HG02588 (cell line): Measurements from ENCODE around the gene HOXD10.

Experiments used
- ATAC-seq: cut with Tn5 transposase; IDR thresholded peaks from one replicate; pipeline ENCODE4 v1.9.1; 2021; ENCODE audit warnings: mild to moderate bottlenecking, moderate library complexity; ENCODE audit not compliant: unreplicated experiment

The HOXD10 gene

DNA sequence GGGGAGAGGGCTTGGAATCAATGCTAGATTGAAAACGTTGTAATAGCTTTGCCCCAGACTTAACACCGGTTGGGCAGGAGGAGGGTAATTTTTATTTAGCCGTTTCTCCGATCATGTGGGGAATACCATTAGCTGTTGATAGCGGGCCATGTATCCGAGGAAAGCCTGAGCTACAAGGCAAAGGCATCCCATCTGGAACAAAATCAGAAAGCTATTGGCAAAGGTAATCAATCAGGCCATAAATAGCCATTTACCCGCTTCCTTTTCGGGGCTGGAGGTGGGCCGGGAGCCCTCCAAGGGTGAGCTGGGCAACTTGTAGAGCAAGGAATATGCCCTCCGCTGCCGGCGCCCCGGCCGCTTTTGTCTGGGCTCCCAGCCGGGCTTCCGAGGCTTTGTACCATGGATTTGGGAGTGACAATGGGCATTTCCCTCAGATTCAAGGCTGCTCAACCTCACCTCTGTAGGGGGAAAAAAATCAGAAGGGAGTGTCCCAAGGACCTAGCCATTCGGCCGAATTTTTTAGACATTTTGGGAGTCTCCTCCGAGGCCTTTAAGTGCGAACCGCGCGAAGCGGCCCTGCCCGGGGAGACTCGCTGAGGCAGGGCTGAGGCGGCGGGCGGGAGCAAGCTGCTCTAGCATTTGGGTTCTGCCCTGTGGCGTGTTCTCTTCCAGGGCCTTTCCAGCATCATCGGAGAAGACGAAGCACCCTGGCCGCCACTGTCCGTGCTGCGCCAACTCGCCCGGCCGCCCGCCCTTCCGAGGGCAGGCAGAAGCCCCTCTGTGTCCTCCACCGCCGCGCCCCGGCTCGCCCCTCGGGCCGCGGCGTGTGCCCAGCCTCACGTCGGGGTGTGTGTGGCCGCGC is 4.8 kb downstream of the HOXD10 start:
- no peak for ATAC-seq

DNA sequence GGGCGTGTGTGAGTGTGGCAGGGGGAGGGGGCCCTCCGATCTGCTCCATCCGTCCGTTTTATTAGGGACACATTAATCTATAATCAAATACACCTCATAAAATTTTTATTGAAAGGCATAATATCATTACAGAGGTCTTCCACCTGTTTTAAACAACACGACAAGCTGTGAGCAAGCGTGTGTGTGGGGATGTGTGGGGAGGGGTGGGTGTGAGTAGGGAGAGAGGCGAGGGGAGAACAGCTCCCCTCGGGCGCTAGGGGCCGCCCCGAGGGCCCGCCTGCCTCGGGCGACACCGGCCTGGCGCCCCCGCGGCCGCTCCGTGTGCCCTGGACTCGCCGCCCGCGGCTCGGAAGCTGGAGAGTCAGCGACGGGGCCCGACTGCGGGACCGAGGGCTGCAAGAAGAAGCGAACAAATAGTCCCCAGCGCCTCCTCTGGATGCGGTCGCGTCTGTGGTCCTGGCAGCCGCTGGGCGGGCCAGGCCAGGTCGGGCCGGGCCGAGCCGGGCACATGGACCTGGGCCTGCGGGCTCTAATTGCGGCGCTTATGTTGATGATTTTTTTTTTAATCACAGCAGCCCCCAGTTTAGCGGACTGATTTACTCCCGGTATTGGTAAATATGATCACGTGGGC is 5.6 kb downstream of the HOXD10 start:
- no peak for ATAC-seq

DNA sequence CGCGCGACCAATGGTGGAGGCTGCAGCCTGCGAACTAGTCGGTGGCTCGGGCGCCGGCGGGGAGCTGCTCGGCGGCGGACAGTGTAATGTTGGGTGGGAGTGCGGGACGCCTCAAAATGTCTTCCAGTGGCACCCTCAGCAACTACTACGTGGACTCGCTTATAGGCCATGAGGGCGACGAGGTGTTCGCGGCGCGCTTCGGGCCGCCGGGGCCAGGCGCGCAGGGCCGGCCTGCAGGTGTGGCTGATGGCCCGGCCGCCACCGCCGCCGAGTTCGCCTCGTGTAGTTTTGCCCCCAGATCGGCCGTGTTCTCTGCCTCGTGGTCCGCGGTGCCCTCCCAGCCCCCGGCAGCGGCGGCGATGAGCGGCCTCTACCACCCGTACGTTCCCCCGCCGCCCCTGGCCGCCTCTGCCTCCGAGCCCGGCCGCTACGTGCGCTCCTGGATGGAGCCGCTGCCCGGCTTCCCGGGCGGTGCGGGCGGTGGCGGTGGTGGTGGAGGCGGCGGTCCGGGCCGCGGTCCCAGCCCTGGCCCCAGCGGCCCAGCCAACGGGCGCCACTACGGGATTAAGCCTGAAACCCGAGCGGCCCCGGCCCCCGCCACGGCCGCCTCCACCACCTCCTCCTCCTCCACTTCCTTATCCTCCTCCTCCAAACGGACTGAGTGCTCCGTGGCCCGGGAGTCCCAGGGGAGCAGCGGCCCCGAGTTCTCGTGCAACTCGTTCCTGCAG is 6.3 kb downstream of the HOXD10 start, which contains the start of gene HOXD9:
TSS of gene HOXD9 (plus strand) at position 37 of the 728 bp plus-strand sequence. CDS start at position 87, 50 bp downstream.
- ATAC-seq, result no peak

DNA sequence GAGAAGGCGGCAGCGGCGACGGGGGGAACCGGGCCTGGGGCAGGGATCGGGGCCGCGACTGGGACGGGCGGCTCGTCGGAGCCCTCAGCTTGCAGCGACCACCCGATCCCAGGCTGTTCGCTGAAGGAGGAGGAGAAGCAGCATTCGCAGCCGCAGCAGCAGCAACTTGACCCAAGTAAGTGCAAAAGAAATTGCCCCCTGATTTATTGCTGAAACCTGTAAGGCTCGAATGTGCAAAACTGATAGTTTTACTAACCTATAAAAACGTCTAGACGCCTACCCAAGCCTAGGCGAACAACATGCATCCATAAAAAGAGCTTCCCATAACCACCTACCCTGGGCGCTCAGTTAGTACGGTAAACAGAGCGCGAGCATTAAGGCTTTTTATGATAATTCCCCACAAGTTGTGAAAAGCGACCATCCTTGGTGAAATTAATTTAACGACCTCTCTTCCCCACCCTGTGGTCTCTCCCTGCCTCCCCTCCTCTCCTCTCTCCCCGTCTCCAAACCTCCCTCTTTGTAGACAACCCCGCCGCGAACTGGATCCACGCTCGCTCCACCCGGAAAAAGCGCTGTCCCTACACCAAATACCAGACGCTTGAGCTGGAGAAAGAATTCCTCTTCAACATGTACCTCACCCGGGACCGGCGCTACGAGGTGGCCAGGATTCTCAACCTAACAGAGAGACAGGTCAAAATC is 7.0 kb downstream of the HOXD10 start:
- no peak for ATAC-seq

DNA sequence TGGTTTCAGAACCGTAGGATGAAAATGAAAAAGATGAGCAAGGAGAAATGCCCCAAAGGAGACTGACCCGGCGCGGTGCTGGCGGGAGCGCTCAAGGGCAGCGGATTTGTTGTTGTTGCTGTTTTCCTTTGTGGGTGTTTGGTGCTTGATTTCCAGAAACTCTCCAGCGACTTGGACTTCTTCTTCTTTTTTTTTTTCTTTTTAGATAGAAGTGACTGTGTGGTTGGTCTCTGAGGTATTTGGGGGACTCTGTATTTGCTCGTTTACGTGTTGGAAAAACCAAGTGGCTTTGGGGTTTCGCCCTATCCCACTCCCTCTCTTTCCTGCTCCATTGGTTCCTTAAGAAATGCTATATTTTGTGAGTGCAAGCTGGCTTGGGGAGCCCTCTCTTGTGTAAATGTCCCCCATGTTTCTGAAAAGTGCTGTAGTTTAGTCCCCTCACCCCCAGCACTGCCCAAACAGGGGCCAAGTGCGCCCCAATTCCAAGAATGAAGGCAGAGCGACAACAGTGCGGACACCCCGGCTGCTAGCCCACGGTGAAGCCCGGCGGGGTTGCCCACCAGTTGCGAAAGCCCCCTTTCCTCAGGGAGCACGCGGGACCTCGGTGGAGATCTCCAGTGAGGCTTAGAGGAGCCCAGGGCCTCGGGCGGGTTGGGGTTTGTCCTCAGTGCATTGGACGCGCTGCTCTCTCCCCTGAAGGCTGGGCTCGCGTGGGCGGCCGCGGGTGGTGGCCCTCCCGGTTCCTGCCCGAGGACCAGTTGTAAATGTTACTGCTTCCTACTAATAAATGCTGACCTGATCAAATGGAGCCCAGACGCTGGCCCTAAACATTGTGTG is 7.8 kb downstream of the HOXD10 start:
- ATAC-seq, result no peak

DNA sequence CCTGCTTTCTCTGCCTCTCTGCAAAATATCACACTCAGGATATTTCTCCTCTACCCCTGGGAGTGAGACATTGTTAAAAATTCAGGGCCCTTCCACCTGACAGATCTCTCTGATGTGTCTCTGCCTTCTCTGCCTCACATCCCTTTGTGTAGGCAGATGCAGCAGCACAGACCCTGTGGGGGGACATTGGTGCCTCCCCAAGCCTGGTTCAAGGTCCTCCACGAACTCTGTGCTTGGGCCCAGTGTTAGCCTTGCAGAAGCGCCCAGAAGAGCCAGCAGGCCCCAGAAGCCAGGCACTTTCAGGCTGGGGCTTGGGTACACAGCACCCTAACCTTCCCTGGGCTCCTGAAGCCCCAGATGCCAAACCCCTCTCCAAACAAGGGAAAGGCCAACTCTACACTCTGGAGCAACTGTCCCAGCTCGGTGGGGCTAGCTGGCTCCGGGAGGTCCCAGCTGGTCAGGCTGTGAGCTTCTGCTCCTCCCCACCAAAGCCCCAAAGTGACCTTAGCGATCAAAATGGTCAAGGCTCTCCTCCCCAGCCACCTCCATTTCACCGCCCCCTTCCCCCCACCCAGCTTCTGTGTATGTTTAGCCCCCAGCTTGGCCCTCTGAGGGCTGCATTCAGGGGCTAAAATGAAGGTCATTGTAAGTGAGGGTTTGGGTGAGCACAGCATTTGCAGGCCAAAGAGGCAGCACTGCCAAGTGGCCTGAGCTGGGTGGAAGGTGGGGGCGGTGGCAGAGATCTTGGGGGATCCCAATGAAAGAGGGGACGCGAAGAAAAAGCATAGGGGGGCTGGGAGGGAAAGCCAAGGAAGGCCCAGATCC is 8.6 kb downstream of the HOXD10 start:
- no peak for ATAC-seq

DNA sequence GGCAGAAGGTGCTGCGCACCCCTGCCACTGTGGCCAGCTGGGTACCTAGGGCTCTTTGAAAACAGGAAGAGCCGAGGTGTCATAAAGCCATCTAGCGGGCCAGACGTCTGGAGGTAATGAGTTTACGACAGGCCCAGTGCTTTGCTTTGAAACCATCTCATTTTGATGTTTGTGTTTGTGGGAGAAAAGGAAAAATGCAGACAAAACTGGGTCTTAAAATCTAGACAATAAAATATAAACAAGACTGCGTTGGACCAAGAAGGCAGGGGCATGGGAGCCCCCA is 9.1 kb downstream of the HOXD10 start:
- ATAC-seq, result no peak

DNA sequence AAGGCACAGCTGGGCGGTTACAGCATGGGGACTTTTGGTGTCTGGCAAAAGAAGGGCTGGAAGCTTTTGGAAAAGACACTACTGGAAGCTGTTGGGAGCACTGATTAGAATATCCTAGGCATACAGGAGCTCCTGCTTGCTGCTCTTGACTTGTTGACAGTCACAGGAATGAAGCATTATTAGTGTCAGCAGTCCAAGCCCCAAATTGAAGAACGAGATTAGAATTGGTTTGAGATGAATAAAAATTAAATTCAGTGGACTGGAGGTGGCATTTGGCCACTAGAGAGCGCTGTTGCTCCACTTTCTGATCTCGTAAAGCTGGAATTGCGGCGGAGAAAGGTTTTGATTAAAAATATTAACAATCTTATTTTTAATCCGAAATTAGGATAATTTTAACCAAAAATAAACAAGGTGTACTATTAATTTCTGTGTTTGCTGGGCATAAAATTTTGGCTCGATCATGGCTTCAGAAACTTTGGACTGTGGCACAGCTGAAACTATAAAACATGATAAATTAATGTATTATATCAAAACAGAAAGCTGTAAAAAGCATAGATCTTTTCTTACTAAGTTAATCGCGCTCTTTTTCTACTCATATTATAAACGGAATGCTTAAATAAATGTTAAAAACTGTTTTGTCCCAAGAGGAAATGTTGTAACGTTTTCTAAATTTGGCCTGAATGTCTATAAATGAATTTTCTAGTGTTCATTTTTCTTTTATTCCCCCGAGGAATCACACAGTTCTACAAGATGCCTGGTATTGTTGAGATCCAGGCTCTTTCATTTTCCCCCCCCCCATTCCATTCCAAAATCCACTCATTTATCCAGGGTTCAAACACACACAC is 10.6 kb downstream of the HOXD10 start:
- ATAC-seq, result no peak

DNA sequence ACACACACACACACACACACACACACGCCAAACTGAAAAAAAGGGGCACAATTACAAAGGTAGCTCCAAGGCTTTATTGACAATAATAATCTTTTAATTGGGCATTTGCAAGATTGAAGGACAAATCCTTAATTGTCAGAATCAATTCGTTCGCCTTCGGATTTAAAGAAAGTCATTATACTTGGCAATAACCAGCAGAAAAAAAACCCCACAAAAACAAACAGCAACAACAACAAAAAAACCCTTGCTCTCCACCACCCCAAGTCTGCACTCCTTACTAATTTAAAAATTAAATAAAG is 11.1 kb downstream of the HOXD10 start:
- no peak for ATAC-seq

DNA sequence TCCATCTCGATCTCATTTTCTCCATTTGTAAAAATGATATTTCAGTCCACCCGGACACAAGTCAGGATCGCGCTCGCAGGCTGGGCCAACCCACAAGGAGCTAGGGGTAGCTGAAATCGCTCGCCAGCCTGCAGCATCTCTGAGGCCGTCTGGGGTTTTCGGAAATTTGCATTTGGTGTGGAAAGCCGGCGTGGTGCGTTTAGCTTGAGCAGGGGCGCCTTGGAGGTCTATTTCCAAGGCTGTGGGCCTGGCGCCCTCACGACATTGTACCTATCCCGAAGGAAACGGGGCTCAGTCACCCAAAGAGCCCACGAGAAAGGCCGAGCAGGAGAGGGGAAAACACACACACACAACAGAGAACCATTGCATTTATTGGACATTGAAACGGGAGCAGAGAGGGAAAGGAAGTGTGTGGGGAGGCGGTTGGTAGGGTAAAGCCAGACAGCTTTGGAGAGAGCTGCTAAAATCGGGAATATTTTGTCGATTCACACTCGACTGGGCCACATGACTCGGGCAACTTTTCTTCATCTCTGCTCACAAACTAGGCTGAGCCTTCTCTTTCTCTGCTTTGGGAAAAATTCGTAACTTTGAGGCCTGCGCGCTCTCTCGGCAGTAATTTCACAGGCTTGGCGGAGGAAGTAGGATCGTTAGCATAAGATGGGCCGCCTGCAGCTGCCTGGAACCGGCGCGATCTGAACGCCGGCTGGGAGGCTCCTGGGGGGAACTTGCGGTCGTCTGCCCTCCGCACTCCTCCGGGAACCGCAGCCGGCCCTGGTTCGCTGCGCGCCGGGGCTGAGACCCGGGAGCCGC is 11.8 kb downstream of the HOXD10 start:
- ATAC-seq, result no peak

DNA sequence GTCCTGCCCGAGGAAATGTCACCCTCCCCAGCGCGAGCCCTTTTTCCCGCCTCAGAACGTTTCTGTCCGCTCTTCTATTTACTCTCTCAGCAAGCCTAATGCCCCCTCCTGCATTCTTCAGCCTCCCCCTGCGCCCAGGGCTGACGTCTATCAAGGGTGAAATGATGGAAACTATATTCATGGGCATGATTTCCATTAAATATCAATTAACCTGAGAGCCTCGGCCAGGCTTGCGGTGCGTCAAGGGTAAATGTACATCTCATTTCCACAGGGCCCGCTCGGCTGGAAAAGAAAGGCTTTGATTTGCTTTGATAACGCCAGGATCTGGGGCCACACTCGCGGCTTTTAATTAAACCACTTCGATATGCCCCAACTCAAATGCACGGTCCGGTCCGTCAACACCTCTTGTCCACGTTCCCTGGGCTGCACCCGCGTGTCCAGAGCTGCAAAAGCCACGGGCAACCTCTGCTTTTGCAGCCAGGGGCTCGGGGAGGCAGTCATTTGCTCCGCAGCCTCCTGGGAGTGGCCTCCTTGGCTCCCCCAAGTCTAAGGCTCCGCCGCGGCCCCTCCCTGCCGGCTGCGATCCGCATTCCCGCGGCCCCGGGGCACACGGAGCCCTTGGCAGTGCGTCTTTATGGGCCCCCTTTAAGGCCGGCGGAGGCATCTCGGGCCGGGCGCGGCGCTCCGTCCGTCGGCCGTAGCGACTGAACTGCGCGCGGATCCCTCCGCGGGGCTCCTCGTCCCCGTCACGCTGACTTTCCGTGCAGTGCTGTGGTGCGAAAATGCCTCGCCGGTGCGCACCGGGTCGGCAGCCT is 12.6 kb downstream of the HOXD10 start, which contains the start of gene HOXD8:
TSS of gene HOXD8 (plus strand) at position 724 of the 815 bp plus-strand sequence. CDS start 662 bp downstream, outside the sequence.
- ATAC-seq, result no peak

DNA sequence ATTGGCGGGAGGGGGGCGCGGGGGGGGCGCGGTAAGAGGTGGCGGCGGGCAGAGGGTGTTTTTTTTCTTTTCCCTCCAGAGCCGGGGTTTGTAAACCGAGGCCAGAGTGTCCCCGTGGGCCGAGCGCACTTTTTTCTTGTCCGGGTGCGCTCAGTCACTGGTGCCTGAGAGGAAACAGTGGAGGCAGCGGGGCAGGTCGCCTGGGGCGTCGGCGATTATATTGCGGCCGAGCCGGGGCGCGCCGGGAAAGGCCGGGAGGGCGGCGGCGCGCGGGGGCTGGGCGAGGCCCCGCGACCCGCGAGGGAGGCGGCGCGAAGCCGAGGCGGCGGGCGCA is 13.2 kb downstream of the HOXD10 start:
- no peak for ATAC-seq

DNA sequence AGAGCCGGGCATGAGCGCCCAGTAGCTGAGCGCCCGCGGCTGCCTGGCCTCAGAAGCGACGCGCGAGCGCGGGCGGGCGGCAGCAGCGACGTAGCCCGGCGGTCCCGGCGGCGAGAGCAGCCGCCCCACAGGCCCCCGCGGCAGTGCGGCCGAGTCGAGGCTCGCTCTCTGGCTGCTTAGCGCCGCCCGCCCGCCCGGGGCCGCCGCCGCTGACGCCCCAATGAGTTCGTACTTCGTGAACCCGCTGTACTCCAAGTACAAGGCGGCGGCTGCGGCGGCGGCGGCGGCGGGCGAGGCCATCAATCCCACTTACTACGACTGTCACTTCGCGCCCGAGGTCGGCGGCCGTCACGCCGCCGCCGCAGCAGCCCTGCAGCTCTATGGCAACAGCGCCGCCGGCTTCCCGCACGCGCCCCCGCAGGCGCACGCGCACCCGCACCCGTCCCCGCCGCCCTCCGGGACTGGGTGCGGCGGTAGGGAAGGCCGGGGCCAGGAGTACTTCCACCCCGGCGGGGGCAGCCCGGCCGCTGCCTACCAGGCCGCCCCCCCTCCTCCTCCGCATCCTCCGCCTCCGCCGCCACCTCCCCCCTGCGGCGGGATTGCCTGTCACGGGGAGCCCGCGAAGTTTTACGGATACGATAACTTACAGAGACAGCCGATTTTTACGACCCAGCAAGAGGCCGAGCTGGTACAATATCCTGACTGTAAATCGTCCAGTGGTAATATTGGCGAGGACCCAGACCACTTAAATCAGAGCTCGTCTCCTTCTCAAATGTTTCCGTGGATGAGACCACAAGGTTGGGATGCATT is 13.8 kb downstream of the HOXD10 start:
- no peak for ATAC-seq

DNA sequence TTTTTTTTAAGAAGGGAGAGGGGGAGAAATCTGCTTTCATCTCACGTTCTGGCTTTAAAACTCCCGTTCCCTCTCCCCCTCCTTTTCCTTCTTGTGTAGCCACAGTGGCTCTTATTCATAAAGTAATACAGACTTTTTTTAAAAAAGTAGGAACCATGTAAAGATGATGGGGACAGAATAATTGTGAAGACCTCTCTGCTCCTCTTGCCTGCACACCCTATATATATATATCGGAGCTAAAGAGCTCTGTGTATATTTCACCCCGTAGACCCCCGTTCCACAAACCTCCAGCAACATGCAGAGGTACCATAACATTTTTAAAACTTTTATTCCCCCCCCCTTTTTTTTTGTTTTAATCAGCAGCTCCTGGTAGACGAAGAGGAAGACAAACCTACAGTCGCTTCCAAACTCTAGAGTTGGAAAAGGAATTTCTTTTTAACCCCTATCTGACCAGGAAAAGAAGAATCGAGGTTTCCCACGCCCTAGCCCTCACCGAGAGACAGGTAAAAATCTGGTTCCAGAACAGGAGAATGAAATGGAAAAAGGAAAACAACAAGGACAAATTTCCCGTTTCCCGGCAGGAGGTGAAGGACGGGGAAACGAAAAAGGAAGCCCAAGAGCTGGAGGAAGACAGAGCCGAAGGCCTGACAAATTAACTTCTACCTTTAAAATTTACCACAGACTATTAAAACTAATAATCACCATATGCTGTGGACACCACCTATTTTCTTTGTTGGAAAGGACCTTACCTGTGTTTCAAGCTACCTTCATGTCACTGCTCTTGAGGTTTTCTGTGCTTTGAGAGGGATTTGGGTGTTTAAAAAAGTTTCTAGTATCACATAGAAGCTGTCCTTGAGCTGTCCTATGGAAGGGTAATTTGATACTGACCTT is 14.6 kb downstream of the HOXD10 start:
- ATAC-seq, result no peak

DNA sequence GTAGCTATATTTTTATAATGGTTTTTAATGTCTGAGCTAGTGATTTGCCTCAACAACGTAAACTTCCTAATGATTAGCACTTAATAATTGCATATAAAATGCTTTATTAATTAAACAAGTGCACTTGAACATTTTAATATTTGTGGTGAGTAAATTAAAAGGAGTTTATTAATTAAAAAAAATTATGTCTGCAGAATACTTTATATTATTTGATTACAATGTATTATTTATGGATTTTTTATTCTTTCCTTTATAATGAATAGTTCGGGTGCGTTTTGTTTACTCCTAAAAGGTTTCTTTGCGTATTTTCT is 15.2 kb downstream of the HOXD10 start:
- ATAC-seq, result no peak
